Gastrocnemius medialis (tissue), 4 donors: ENCODE measurements around the gene NPIPB2.

ENCODE experiments used
- POLR2A ChIP-seq, 2 donors: fragments of 450-650 bp; IDR thresholded peaks; one replicate each; pipeline ENCODE4 v1.6.1; 2017; ENCODE audit warnings: antibody characterized with exemption in 2 of 2, mild to moderate bottlenecking in 2 of 2, moderate library complexity in 2 of 2
- TF ChIP-seq, protein P1 (sequence below), 5 experiments: fragments of 450-650 bp in 3 of 5; fragments of 200-600 bp in 2 of 5; sonication (generic) in 2 of 5; IDR thresholded peaks in 4 of 5; conservative IDR thresholded peaks in 1 of 5; 1 replicate in 4 of 5; 2 replicates in 1 of 5; pipeline ENCODE4 v1.5.1; 2016 to 2019; ENCODE audit warnings: antibody characterized with exemption in 5 of 5, mild to moderate bottlenecking in 3 of 5, moderate library complexity in 3 of 5

DNA sequence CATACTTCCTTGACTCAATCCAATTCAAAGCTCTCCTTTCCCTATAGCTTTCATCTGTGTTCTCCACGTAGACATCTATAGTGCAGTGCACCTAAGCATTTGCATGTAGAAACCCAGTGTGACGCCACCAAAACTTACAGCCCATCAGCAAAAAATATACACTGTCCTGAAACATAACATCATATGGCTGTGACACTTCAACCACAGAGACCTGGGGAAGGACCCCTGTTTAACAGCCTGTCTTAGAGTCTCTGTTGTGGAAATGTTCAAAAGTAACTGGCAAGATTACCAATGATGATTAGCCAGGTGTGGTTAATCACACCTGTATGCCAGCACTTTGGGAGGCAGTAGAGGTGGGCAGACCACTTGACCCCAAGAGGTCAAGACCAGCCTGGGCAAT is 48.3 kb downstream of the NPIPB2 start:
- TF ChIP-seq, protein P1, sequence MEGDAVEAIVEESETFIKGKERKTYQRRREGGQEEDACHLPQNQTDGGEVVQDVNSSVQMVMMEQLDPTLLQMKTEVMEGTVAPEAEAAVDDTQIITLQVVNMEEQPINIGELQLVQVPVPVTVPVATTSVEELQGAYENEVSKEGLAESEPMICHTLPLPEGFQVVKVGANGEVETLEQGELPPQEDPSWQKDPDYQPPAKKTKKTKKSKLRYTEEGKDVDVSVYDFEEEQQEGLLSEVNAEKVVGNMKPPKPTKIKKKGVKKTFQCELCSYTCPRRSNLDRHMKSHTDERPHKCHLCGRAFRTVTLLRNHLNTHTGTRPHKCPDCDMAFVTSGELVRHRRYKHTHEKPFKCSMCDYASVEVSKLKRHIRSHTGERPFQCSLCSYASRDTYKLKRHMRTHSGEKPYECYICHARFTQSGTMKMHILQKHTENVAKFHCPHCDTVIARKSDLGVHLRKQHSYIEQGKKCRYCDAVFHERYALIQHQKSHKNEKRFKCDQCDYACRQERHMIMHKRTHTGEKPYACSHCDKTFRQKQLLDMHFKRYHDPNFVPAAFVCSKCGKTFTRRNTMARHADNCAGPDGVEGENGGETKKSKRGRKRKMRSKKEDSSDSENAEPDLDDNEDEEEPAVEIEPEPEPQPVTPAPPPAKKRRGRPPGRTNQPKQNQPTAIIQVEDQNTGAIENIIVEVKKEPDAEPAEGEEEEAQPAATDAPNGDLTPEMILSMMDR (IDR thresholded peaks at IDR 0.05 in 4 of 5, conservative IDR thresholded peaks at IDR 0.05 in 1 of 5): no peak
- TF ChIP-seq POLR2A (IDR thresholded peaks at IDR 0.05): no peak
